GM12878 (cell line): ENCODE data around the gene NOP16. TPM values are rescaled to one million over a fixed set of nuclear protein-coding genes. Genes with fewer than 3 reads are reported as not detected.

Source experiments
- ATAC-seq: fragments of 200-7000 bp; cut with Tn5 transposase; 3 replicates; pipeline ENCODE4 v1.9.1; 2020; ENCODE audit warnings: mild to moderate bottlenecking, moderate library complexity
- BruUV-seq: library from RNA; stranded (reverse); fragments of 400-500 nt; replicated peaks from 2 replicates; lab custom pipeline; 2021; lab: Mats Ljungman, UMichigan
- CTCF ChIA-PET: fragments of 300-600 bp; sonication (Branson Sonifier 250); formaldehyde crosslinking; extraction: SDS; loops from one replicate; lab custom pipeline; 2021; ENCODE audit warnings: inconsistent platforms; lab: Yijun Ruan, JAX
- POLR2A ChIA-PET: fragments of 350-600 bp; formaldehyde crosslinking; extraction: SDS; loops from one replicate; lab custom pipeline; 2021; ENCODE audit warnings: inconsistent platforms; lab: Charles Lee
- RAD21 ChIA-PET: fragments of 300-600 bp; sonication (Branson Sonifier 250); formaldehyde crosslinking; loops from one replicate; lab custom pipeline; 2023; ENCODE audit warnings: antibody characterized with exemption; ENCODE audit not compliant: unreplicated experiment; lab: Charles Lee
- SMC1A ChIA-PET: fragments of 300-600 bp; sonication (Branson Sonifier 250); formaldehyde crosslinking; loops from one replicate; lab custom pipeline; 2023; ENCODE audit not compliant: unreplicated experiment, uncharacterized antibody; lab: Charles Lee
- DNase-seq: peaks from one replicate; pipeline ENCODE4 v3.0.0-alpha.2; 2011; ENCODE audit warnings: low read depth, low spot score
- FAIRE-seq: peaks from 3 replicates; lab custom pipeline; 2011; peaks lifted over from hg19 to GRCh38; lab: Jason Lieb, UNC
- H2AFZ ChIP-seq: 2 replicates; pipeline ENCODE4 v1.6.0; 2011; ENCODE audit warnings: low read depth, low read length, control low read depth; ENCODE audit not compliant: control insufficient read depth
- H3K27ac ChIP-seq: 2 replicates; pipeline ENCODE4 v1.5.1; 2011; ENCODE audit warnings: control low read depth; ENCODE audit not compliant: control insufficient read depth, insufficient read depth
- H3K27me3 ChIP-seq, 2 experiments: replicated peaks in 1 of 2; 2 replicates each; pipeline versions ENCODE4 v1.6.0 to v1.6.1; 2011; ENCODE audit warnings: low read length in 1 of 2; ENCODE audit not compliant: control insufficient read depth in 2 of 2, insufficient read depth in 2 of 2
- H3K36me3 ChIP-seq, 2 experiments: 2 replicates each; pipeline ENCODE4 v1.5.1; 2011; ENCODE audit warnings: low read length in 1 of 2; ENCODE audit not compliant: control insufficient read depth in 2 of 2, insufficient read depth in 2 of 2
- H3K4me1 ChIP-seq: 2 replicates; pipeline ENCODE4 v1.6.1; 2011; ENCODE audit warnings: mild to moderate bottlenecking, low read length, moderate library complexity, mixed read lengths; ENCODE audit not compliant: control insufficient read depth, insufficient read depth
- H3K4me2 ChIP-seq: 2 replicates; pipeline ENCODE4 v1.6.0; 2011; ENCODE audit warnings: control low read depth; ENCODE audit not compliant: control insufficient read depth, insufficient read depth
- H3K4me3 ChIP-seq: fragments of 200-600 bp; sonication (generic); 2 replicates; pipeline ENCODE4 v1.5.1; 2016
- H3K79me2 ChIP-seq: 2 replicates; pipeline ENCODE4 v1.6.0; 2011; ENCODE audit warnings: low read length; ENCODE audit not compliant: control insufficient read depth, insufficient read depth
- H3K9ac ChIP-seq: 2 replicates; pipeline ENCODE4 v1.8.0; 2011; ENCODE audit warnings: low read length, control low read depth, mixed read lengths; ENCODE audit not compliant: control insufficient read depth, insufficient read depth
- H3K9me3 ChIP-seq: replicated peaks from 3 replicates; pipeline ENCODE4 v1.5.1; 2011; ENCODE audit warnings: mild to moderate bottlenecking, low read length; ENCODE audit not compliant: control insufficient read depth, insufficient read depth
- H4K20me1 ChIP-seq: 2 replicates; pipeline ENCODE4 v1.6.0; 2011; ENCODE audit not compliant: control insufficient read depth, insufficient read depth
- CBX5 ChIP-seq: sonication (generic); IDR thresholded peaks from 2 replicates; pipeline ENCODE4 v1.6.1; 2016; ENCODE audit warnings: low read depth, moderate library complexity, mild to moderate bottlenecking, inconsistent platforms
- GABPA ChIP-seq: IDR thresholded peaks from 2 replicates; pipeline ENCODE4 v1.6.1; 2014; ENCODE audit warnings: antibody characterized with exemption, low read depth, mild to moderate bottlenecking, inconsistent platforms
- MEF2B ChIP-seq: fragments of 450-650 bp; IDR thresholded peaks from 2 replicates; pipeline ENCODE4 v1.6.1; 2018; ENCODE audit warnings: mild to moderate bottlenecking, moderate library complexity; ENCODE audit not compliant: partially characterized antibody, poor library complexity, severe bottlenecking
- MTA3 ChIP-seq: IDR thresholded peaks from 2 replicates; pipeline ENCODE4 v1.6.1; 2012; ENCODE audit warnings: low read length, inconsistent platforms, borderline replicate concordance
- RB1 ChIP-seq: fragments of 450-650 bp; formaldehyde crosslinking; IDR thresholded peaks from 2 replicates; pipeline ENCODE4 v1.6.1; 2017; ENCODE audit warnings: mild to moderate bottlenecking, borderline replicate concordance
- REST ChIP-seq: IDR thresholded peaks from 2 replicates; pipeline ENCODE4 v1.6.1; 2012; ENCODE audit warnings: mild to moderate bottlenecking, low read depth, low read length
- SIX5 ChIP-seq: IDR thresholded peaks from 2 replicates; pipeline ENCODE4 v1.6.1; 2011; ENCODE audit warnings: mild to moderate bottlenecking, low read depth, low read length, moderate library complexity; ENCODE audit not compliant: severe bottlenecking
- STAT3 ChIP-seq: IDR thresholded peaks from 2 replicates; pipeline ENCODE4 v1.6.1; 2011; ENCODE audit warnings: low read depth, low read length, improper control_type of control experiment
- SUPT20H ChIP-seq: IDR thresholded peaks from 2 replicates; pipeline ENCODE4 v1.6.1; 2011; ENCODE audit warnings: low read depth, mild to moderate bottlenecking, low read length, moderate library complexity, borderline replicate concordance; ENCODE audit not compliant: control insufficient read depth
- SUZ12 ChIP-seq: fragments of 200-600 bp; sonication (generic); IDR thresholded peaks from one replicate; pipeline ENCODE4 v1.6.1; 2018; ENCODE audit warnings: antibody characterized with exemption, mild to moderate bottlenecking; ENCODE audit not compliant: unreplicated experiment
- ZNF217 ChIP-seq: fragments of 450-650 bp; IDR thresholded peaks from 2 replicates; pipeline ENCODE4 v1.6.1; 2017; ENCODE audit warnings: antibody characterized with exemption, mild to moderate bottlenecking
- ZNF687 ChIP-seq: fragments of 450-650 bp; IDR thresholded peaks from 2 replicates; pipeline ENCODE4 v1.6.1; 2017; ENCODE audit warnings: mild to moderate bottlenecking, moderate library complexity
- WGBS: methylation state at CpG from one replicate; pipeline ENCODE4 v1.1.6; 2016; ENCODE audit warnings: low lambda C conversion rate; ENCODE audit not compliant: insufficient replicate concordance, insufficient coverage; ENCODE audit errors: missing lambda C conversion rate; 5-methylcytosine and 5-hydroxymethylcytosine counted together
- in situ Hi-C: fragments of 300-500 bp; cut with MboI; formaldehyde crosslinking; loops from 9 replicates; pipeline ENCODE4 v1.14.3; 2018; ENCODE audit warnings: mixed read lengths
- intact Hi-C: fragments of 100-400 bp; cut with micrococcal nuclease; formaldehyde crosslinking; loops from one replicate; pipeline ENCODE4 v1.14.2; 2022; ENCODE audit not compliant: unreplicated experiment
- polyA plus RNA-seq, 11 experiments: library from polyadenylated mRNA; depleted of rRNA in 4 of 11; unstranded in 6 of 11; stranded (reverse) in 5 of 11; fragments of >200 nt; fragmentation: Nextera tagmentation in 4 of 11; fragmentation: Illumina TruSeq in 1 of 11; extraction: Ambion mirVana in 4 of 11; extraction: Trizol in 1 of 11; gene quantifications; 1 replicate in 1 of 11; 2 replicates in 10 of 11; pipeline versions ENCODE4 v1.2.1 to v1.2.3, GENCODE V29; 2011 to 2016; ENCODE audit warnings: inconsistent platforms in 2 of 11, missing spikeins in 2 of 11, low read depth in 1 of 11
- total RNA-seq, 4 experiments: library from RNA; depleted of rRNA in 3 of 4; stranded (reverse); fragments of >200 nt in 3 of 4; fragmentation: Illumina TruSeq in 1 of 4; extraction: Trizol in 1 of 4; gene quantifications; 2 replicates each; pipeline versions ENCODE4 v1.2.1 to v1.2.3, GENCODE V29; 2013 to 2021

NOP16 gene
- total and polyA plus RNA-seq, 10 of the 15 experiments (the other 5 are each of a cell fraction or from before 2014, with no cell fraction given): 50.3 to 276 (median 116) TPM

GRCh38 chr5:176414704-176415103 is 26.3 kb upstream of the NOP16 start (continued):
- TF ChIP-seq ZNF687: no peak
- TF ChIP-seq STAT3: no peak
- no peak for TF ChIP-seq GABPA
- no peak for TF ChIP-seq MEF2B
- TF ChIP-seq SUZ12: no peak

GRCh38 chr5:176413709-176414191 is 25.4 kb upstream of the NOP16 start:
- no peak overlapping the region for H3K4me2 ChIP-seq
- no peaks in the 10 kb centered on the region; a peak in 1 of 4 replicates for H3K36me3 ChIP-seq
- WGBS: 97% methylated on average over 7 of the region's 7 CpGs
- H3K4me3 ChIP-seq: 0 out of 2 replicates have a peak overlapping the region, but pooled peaks have one; percentile 27
- peaks cover 19% of the 10 kb centered on the region for H3K4me1 ChIP-seq
- H2AFZ ChIP-seq: no peak overlapping the region
- peaks cover 5% of the 10 kb centered on the region for H3K79me2 ChIP-seq
- H3K27me3 ChIP-seq: no peaks in the 10 kb centered on the region
- no peak for FAIRE-seq
- no peak for DNase-seq
- TF ChIP-seq MTA3: no peak
- TF ChIP-seq SIX5: no peak
- no peak for TF ChIP-seq REST
- TF ChIP-seq CBX5: no peak
- TF ChIP-seq ZNF217: no peak
- no peak for TF ChIP-seq SUPT20H
- TF ChIP-seq RB1: no peak
- TF ChIP-seq, all 136 proteins: peak for 0
- POLR2A ChIA-PET: no interaction called here
- intact Hi-C loops: loop anchor here (10.0 kb wide), 2 partner anchors 231 to 679 kb away; partner anchors contain the start of gene TSPAN17
- no peak for ATAC-seq
- RAD21 ChIA-PET: no interaction called here
- CTCF ChIA-PET: no interaction called here
- no peaks in the 10 kb centered on the region for H4K20me1 ChIP-seq
- SMC1A ChIA-PET: no interaction called here
- no peak overlapping the region for H3K9ac ChIP-seq
- in situ Hi-C loops: no loop called here
- no peaks in the 10 kb centered on the region for H3K9me3 ChIP-seq
- H3K27ac ChIP-seq: no peak overlapping the region
- BruUV-seq: no TSS peak
